ENCODE data around the gene TSPAN9. TPM values are rescaled to one million over a fixed set of nuclear protein-coding genes. Genes with fewer than 3 reads are reported as not detected.

Gene TSPAN9
- total RNA-seq, 1 donor from 2014 or later, result 114 TPM

DNA sequence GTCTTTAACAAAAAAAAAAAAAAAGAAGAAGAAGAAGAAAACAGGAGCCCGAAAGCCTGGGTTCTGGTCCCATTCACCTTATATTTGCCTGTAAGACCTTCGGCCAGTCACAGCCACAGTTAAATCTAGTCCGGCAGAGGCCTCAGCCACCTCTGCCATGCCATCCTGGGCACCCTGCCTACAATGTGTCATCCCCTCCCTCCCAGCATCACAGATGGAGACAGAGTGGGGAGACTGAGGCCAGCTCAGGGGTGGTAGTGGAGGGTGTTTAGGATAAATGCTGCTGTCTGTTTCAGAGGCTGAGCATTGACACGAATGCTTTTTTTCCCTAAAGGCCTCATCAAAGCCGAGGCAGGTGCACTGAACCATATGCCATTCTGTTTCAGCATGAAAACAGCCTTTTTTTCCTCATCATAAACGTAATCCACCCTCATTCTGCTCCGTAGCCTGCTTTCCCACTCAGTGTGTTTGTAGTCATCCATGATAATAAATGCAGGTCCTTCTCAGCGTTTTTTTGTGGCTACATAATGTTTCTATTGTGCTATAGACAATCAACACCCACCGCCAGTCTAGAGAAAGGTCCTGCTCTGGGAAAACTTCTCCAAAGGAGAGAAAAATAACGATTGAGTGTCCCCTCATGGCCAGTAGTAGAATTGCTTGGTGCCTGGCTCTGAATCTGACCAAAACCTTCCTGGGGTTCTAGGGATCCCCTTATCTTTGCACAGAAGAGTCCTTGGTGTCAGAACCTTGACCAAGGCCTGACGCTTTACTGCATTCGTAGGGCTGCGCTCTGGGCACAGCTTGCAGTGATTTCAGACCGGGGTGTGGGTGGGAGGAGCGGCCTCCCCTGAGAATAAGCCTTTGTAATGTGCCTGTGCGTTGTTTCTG lies 41.1 kb upstream of the TSPAN9 start:
- H3K4me3 Mint-ChIP-seq (ENCODE audit: unreplicated experiment), result no peak overlapping the region
- no peaks in the 10 kb centered on the region for H3K9me3 Mint-ChIP-seq (ENCODE audit: unreplicated experiment)
- no peak overlapping the region for H3K27ac Mint-ChIP-seq (ENCODE audit: unreplicated experiment)
- peaks cover 9% of the 10 kb centered on the region for H3K4me1 Mint-ChIP-seq (ENCODE audit: unreplicated experiment)
- peaks cover 11% of the 10 kb centered on the region for H3K36me3 Mint-ChIP-seq (ENCODE audit: unreplicated experiment)
- TF ChIP-seq, protein P1, sequence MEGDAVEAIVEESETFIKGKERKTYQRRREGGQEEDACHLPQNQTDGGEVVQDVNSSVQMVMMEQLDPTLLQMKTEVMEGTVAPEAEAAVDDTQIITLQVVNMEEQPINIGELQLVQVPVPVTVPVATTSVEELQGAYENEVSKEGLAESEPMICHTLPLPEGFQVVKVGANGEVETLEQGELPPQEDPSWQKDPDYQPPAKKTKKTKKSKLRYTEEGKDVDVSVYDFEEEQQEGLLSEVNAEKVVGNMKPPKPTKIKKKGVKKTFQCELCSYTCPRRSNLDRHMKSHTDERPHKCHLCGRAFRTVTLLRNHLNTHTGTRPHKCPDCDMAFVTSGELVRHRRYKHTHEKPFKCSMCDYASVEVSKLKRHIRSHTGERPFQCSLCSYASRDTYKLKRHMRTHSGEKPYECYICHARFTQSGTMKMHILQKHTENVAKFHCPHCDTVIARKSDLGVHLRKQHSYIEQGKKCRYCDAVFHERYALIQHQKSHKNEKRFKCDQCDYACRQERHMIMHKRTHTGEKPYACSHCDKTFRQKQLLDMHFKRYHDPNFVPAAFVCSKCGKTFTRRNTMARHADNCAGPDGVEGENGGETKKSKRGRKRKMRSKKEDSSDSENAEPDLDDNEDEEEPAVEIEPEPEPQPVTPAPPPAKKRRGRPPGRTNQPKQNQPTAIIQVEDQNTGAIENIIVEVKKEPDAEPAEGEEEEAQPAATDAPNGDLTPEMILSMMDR (IDR thresholded peaks at IDR 0.05), result peak; percentile 55
- DNase-seq (ENCODE audit: extremely low spot score, unreplicated experiment), result no peak
- H3K27me3 Mint-ChIP-seq (ENCODE audit: unreplicated experiment), result no peaks in the 10 kb centered on the region

DNA sequence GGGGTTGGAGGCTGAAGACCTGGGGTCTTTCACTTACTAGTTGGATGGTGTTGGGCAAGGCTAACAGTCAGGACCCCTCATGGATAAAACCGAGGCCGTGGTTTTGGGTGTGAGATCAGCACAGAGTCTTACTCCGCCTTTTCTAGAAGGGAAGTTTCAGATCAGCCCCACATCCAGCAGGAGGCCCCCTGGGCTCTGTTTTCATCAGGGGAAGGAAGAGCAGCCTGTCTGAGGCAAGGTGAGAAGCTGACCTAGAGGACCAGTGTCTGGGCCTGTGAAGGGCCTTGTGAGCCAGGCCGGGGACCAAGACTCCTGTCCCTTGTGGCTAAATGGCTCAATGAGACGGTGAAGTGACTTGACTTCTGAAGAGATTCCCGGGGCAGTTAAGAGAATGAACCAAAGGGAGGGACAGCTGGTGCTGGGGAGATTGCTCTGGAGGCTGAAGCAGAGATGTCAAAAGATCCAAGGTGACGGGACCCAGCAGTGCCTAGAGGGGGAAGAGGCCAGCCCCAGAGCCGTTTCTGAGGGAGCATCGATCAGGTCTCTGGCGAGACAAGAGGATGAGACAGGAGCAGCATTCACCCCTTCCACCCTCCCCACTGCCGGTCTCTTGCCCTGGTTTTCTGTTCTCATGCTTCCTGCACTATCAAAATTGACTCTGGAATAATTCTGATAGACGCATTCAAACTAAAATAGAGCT lies 40.1 kb upstream of the TSPAN9 start:
- TF ChIP-seq, protein P1 (IDR thresholded peaks at IDR 0.05), result no peak
- no peaks in the 10 kb centered on the region for H3K27me3 Mint-ChIP-seq (ENCODE audit: unreplicated experiment)
- DNase-seq (ENCODE audit: extremely low spot score, unreplicated experiment), result no peak
- H3K36me3 Mint-ChIP-seq (ENCODE audit: unreplicated experiment), result peaks cover 11% of the 10 kb centered on the region
- no peaks in the 10 kb centered on the region for H3K9me3 Mint-ChIP-seq (ENCODE audit: unreplicated experiment)
- H3K27ac Mint-ChIP-seq (ENCODE audit: unreplicated experiment), result no peak overlapping the region
- peaks cover 10% of the 10 kb centered on the region for H3K4me1 Mint-ChIP-seq (ENCODE audit: unreplicated experiment)
- no peak overlapping the region for H3K4me3 Mint-ChIP-seq (ENCODE audit: unreplicated experiment)

DNA sequence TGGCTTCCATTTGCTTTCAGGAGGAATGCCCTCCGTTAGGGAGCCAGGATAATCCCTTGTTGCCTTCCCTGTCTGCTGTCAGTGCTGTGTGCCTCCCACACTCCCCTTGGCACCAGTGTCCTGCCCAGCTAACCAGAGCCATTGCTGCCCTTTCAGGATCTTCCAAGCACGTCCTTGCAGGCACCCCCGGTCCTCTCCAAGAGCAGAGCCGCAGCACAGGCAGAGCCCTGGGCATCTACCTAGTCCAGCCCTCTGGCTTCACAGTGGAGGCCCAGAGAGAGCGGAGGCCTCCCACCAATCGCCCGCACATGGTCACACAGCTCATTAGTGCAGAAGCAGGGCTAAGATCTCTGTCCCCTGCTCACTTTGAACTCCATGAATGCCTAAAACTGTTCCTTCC lies 39.0 kb upstream of the TSPAN9 start:
- Mint-ChIP-seq H3K9me3 (ENCODE audit: unreplicated experiment) (no peaks in the 10 kb centered on the region), H3K27ac (ENCODE audit: unreplicated experiment) (no peak overlapping the region), H3K4me1 (ENCODE audit: unreplicated experiment) (peaks cover 10% of the 10 kb centered on the region), H3K4me3 (ENCODE audit: unreplicated experiment) (no peak overlapping the region), H3K36me3 (ENCODE audit: unreplicated experiment) (peaks cover 11% of the 10 kb centered on the region), H3K27me3 (ENCODE audit: unreplicated experiment) (no peaks in the 10 kb centered on the region)
- DNase-seq (ENCODE audit: extremely low spot score, unreplicated experiment), result no peak
- TF ChIP-seq, protein P1 (IDR thresholded peaks at IDR 0.05), result no peak

DNA sequence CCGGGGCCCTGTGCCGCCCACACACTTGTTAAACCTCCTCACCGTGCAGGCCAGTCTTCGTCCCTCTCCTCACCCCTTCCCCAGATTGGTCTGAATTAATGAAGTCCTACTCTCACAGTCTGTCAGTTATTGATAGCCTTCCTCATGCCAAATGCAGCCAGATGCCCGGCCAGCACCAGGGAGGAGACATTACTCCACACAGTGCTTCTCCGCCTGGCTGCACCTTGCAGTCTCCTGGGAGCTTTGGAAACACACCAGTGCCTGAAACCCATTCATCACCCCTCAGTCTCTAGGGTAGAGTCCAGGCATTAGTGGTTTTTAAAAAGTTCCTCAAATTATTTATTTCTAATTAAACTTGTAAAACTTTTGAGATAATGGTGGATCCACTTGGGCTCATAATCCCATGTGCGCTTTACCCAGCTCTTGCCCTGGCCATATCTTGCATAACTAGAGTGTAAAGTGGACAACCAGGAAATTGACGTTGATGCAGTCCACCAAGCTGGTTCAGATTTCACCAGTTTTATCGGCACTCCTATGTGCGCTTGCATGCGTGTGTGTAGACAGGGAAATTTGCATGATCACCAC lies 38.2 kb upstream of the TSPAN9 start:
- peaks cover 11% of the 10 kb centered on the region for H3K36me3 Mint-ChIP-seq (ENCODE audit: unreplicated experiment)

More for the DNA sequence above, 38.2 kb upstream of the TSPAN9 start:
- peaks cover 6% of the 10 kb centered on the region for H3K4me1 Mint-ChIP-seq (ENCODE audit: unreplicated experiment)
- DNase-seq (ENCODE audit: extremely low spot score, unreplicated experiment), result no peak
- TF ChIP-seq, protein P1 (IDR thresholded peaks at IDR 0.05), result no peak
- H3K4me3 Mint-ChIP-seq (ENCODE audit: unreplicated experiment), result no peak overlapping the region
- H3K27me3 Mint-ChIP-seq (ENCODE audit: unreplicated experiment), result no peaks in the 10 kb centered on the region
- no peaks in the 10 kb centered on the region for H3K9me3 Mint-ChIP-seq (ENCODE audit: unreplicated experiment)
- no peak overlapping the region for H3K27ac Mint-ChIP-seq (ENCODE audit: unreplicated experiment)
